Left renal cortex interstitium (tissue), 4 donors: ENCODE measurements around the gene MXD4. TPM values are rescaled to one million over a fixed set of nuclear protein-coding genes. Genes with fewer than 3 reads are reported as not detected.

Source experiments
- DNase-seq, 4 donors: peaks; one replicate each; pipeline ENCODE4 v3.0.0-alpha.2; 2013; ENCODE audit warnings: low read depth in 4 of 4, low spot score in 2 of 4, missing footprints in 1 of 4
- polyA plus RNA-seq, 4 donors: library from polyadenylated mRNA; unstranded; fragments of 120-200 nt; gene quantifications; one replicate each; pipeline ENCODE4 v1.2.1, GENCODE V29; 2013; ENCODE audit not compliant: insufficient read length in 4 of 4

The MXD4 gene
- polyA plus RNA-seq, 4 donors = 51.4 to 80.2 (median 66.5) TPM

- no peak for DNase-seq
Measured at GRCh38 chr4:2295500-2295899, 33.6 kb upstream of the MXD4 start.

- no peak for DNase-seq
Measured at GRCh38 chr4:2292646-2293108, 30.8 kb upstream of the MXD4 start.

GRCh38 chr4:2291705-2292645 lies 30.1 kb upstream of the MXD4 start:
- no peak for DNase-seq

- no peak for DNase-seq
Measured at GRCh38 chr4:2290974-2291704, 29.2 kb upstream of the MXD4 start.

DNA sequence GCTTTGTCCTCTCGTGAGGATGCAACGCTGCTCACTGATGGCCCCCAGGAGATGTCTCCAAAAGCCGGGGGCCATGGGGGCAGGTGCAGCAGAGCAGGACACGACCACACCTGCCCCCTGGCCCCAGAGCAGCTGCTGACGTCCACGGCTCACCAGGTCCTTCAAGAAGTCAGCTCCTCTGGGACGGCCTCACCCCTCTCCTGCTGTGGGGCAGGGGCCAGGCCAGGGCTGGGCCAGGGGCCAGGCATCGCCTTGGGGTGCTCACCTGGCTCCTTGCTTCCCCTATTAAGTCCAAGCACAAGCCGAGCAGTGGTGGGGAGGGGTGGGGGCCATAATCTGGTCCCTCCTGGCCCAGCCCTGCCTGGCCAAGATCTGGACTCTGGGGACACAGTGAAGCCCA lies 28.6 kb upstream of the MXD4 start:
- DNase-seq = no peak

DNA sequence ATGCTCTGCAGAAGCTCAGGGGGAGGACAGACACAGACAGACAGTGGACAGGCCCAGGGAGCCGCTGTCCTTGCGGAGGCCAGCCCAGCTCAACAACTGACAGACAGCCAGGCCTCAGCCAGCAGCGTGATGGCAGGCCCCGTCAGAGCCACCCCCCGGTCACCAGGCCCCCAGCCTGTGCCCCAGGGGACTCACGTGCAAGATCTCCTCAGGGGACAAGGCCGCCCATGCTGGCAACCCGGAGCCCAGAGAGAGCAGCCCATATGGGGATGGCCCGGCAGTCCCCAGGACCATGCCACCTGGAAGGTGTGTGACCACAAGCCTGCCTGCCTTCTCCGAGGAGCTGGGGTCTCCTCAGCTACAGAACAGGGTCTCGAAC lies 28.0 kb upstream of the MXD4 start:
- no peak for DNase-seq

DNA sequence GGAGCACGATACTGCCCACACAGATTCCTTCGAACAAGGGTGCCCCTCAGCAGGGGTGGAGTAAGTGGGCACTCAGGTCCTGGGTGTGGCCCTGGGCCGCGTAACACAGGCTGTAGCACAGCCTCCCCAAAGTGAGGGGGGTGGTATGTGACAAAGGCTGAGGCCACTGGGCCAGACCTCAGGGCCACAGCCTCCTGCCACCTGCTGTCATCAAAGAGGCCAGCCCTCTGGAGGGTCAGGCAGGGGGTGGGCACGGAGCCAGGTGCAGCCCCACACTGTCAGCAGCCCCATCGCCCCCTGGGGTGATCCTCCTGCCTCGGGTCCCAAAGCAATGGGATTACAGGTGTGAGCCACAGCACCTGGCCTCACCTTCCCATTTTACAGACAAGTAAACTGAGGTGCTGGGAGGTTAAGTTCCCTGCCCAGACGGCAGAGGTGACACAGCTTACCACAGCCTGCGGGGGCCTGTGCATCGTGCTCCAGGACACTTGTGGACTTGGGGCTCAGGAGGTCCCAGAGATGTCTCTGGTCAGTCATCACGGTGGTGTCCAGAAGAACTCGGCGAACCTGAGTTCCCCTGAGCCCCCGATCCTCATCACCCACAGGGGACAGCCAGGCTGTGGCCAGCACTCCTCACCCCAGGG lies 27.5 kb upstream of the MXD4 start:
- DNase-seq = no peak

GRCh38 chr4:2288051-2288541 lies 26.2 kb upstream of the MXD4 start:
- no peak for DNase-seq

DNA sequence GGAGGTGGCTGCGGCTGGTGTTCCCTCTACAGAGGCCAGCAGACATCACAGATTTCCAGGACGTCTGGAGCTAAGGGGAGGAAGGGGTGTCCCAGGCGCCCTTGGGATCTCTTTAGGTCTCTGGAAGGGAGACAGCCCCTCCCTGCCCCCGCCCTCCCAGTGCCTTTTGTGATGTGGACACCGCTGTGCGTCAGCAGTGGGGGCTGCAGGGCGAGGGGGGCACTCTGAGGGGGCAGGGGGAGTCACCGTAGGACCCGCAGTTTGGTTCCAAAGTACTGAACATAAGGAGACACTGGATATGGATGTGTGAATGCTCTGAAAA lies 25.6 kb upstream of the MXD4 start:
- no peak for DNase-seq

GRCh38 chr4:2286904-2287593 lies 25.1 kb upstream of the MXD4 start:
- DNase-seq = no peak

DNA sequence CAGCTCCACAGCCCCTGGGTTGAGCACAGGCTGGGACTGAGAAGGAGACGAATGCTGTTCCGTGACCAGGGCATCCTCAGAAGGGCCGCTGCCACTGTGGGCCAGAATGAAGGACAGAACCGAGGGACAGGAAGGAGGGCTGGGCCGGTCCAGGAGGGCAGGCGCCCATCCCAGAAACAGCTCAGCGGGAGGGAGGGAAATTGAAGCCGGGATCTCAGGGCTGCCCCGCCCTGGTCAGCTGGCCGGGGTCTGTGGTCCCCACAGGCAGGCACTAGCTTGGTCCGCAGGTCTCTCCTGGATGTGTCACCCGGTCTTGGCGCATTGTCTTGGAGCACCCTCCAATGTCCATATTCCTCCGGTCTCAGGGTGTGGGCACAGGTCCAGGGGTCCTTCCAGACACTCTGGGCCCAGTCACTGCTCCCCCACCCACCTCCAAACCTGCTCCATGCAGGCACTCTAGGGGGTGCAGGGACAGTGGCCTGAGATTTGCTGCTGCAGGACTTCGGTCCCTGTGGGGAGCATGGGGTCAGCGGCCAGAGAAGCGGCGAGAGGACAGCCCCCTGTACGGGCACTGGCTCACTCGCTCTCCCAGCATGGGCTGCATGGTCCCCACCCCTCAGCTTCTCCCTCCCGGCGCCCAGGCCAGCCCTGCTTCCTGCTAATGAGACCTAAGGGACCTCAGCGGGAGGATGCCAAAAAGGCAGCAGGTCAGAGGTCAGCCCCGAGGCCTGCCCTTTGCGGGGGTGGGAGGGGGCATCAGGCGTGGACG lies 23.9 kb upstream of the MXD4 start:
- DNase-seq = no peak

DNA sequence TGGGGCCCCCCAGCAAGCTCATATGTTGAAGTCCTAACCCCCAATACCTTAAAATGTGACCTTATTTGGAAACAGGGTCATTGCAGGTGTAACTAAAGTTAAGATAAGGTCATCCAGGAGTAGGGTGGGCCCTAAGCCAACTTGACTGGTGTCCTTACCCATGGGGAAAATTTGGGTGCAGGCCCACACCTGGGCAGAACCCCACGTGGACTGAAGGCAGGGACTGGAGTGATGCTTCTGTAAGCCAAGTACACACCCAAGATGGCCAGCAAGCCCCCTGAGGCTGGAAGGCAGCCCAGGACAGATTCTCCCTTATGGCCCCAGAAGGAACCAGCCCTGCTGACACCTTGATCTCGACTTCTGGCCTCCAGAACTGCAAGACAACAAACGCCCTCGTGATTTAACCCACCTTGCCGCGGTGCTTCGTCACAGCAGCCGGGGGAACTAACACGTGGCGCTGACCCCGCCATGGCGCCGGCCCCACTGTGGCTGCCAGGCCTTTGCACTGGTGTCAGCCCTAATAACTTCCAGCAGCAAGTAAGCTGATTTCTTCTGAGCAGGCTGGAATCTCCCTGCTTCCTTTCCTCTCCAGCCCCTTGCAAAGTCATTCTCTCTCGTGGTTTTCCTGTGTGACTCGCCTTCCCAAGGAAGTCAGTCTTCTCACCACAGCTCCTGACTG lies 23.2 kb upstream of the MXD4 start:
- no peak for DNase-seq

GRCh38 chr4:2284161-2284933 lies 22.4 kb upstream of the MXD4 start:
- DNase-seq = no peak

- no peak for DNase-seq
Measured at GRCh38 chr4:2283199-2283711, 21.3 kb upstream of the MXD4 start.

- DNase-seq = no peak
Measured at GRCh38 chr4:2281575-2282343, 19.9 kb upstream of the MXD4 start.

GRCh38 chr4:2280531-2281300 lies 18.8 kb upstream of the MXD4 start:
- no peak for DNase-seq

DNA sequence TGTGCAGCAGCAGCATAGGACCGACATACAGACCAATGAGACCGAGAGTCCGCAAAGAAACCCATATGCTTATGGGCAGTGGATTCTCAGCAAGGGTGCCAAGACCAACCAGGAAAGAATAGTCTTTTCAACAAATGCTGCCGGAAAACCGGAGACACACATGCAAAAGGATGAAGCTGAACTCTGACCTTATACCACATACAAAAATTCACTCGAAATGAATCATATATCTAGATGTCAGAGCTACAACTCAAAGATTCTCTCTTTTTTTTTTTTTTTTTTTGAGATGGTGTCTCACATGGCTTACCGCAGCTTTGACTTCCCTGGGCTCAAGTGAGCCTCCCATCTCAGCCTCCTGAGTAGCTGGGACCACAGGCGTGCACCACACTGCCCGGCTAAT lies 16.0 kb upstream of the MXD4 start:
- DNase-seq = no peak
